ENCODE data around the gene PMEL.
"Not testable (repeated sequence)": the region's sequence is repeated elsewhere in the genome, so short reads cannot be mapped to it uniquely, and the experiment has no call there.

The PMEL gene

GRCh38 chr12:55993230-55993853 is 27.5 kb upstream of the PMEL start:
- H3K27ac ChIP-seq, result no peak overlapping the region
- TF ChIP-seq CTCF (IDR thresholded peaks at IDR 0.05), result no peak
- no peaks in the 10 kb centered on the region for H3K9me3 ChIP-seq (ENCODE audit: control insufficient read depth, low read length)
- no peak overlapping the region for H3K4me2 ChIP-seq (ENCODE audit: low read length)
- no peak overlapping the region for H3K9ac ChIP-seq
- peaks cover 4% of the 10 kb centered on the region for H3K4me1 ChIP-seq
- H3K4me3 ChIP-seq (ENCODE audit: low read depth, low read length), result no peak overlapping the region
- H3K36me3 ChIP-seq (ENCODE audit: control insufficient read depth, insufficient read depth, low read length), result no peaks in the 10 kb centered on the region
- no peak overlapping the region for H2AFZ ChIP-seq
- H3K79me2 ChIP-seq, result peaks cover 8% of the 10 kb centered on the region
- H3K27me3 ChIP-seq (ENCODE audit: control insufficient read depth, insufficient read depth, low read length), result no peaks in the 10 kb centered on the region

GRCh38 chr12:55991110-55991509 is 25.3 kb upstream of the PMEL start:
- Histone ChIP-seq H2AFZ (no peak overlapping the region), H3K27me3 (ENCODE audit: control insufficient read depth, insufficient read depth, low read length) (no peaks in the 10 kb centered on the region), H3K4me3 (ENCODE audit: low read depth, low read length) (no peak overlapping the region), H3K4me1 (no peaks in the 10 kb centered on the region), H3K79me2 (no peaks in the 10 kb centered on the region), H3K4me2 (ENCODE audit: low read length) (no peak overlapping the region), H3K9ac (no peak overlapping the region), H3K36me3 (ENCODE audit: control insufficient read depth, insufficient read depth, low read length) (no peaks in the 10 kb centered on the region), H3K27ac (no peak overlapping the region), H3K9me3 (ENCODE audit: control insufficient read depth, low read length) (no peaks in the 10 kb centered on the region)
- TF ChIP-seq CTCF (IDR thresholded peaks at IDR 0.05), result no peak

GRCh38 chr12:55985976-55986375 is 20.1 kb upstream of the PMEL start:
- H2AFZ ChIP-seq; H3K36me3 ChIP-seq (ENCODE audit: control insufficient read depth, insufficient read depth, low read length); H3K9me3 ChIP-seq (ENCODE audit: control insufficient read depth, low read length); H3K4me3 ChIP-seq (ENCODE audit: low read depth, low read length); H3K9ac ChIP-seq; H3K27me3 ChIP-seq (ENCODE audit: control insufficient read depth, insufficient read depth, low read length); H3K79me2 ChIP-seq; H3K27ac ChIP-seq; H3K4me2 ChIP-seq (ENCODE audit: low read length): not testable (repeated sequence)
- H3K4me1 ChIP-seq, result peaks cover 11% of the 10 kb centered on the region

GRCh38 chr12:55985341-55985740 is 19.5 kb upstream of the PMEL start:
- H3K4me1 ChIP-seq, result peaks cover 11% of the 10 kb centered on the region
- no peaks in the 10 kb centered on the region for H3K36me3 ChIP-seq (ENCODE audit: control insufficient read depth, insufficient read depth, low read length)
- no peak overlapping the region for H2AFZ ChIP-seq
- H3K27me3 ChIP-seq (ENCODE audit: control insufficient read depth, insufficient read depth, low read length), result no peaks in the 10 kb centered on the region
- H3K4me3 ChIP-seq (ENCODE audit: low read depth, low read length), result no peak overlapping the region
- no peak for TF ChIP-seq CTCF (IDR thresholded peaks at IDR 0.05)
- no peak overlapping the region for H3K9ac ChIP-seq
- no peak overlapping the region for H3K27ac ChIP-seq
- H3K9me3 ChIP-seq (ENCODE audit: control insufficient read depth, low read length), result no peaks in the 10 kb centered on the region
- H3K4me2 ChIP-seq (ENCODE audit: low read length), result no peak overlapping the region
- H3K79me2 ChIP-seq, result peaks cover 4% of the 10 kb centered on the region

- no peak overlapping the region for H3K4me2 ChIP-seq (ENCODE audit: low read length)
- H3K27ac ChIP-seq, result no peak overlapping the region
- no peak overlapping the region for H3K4me3 ChIP-seq (ENCODE audit: low read depth, low read length)
- H3K9ac ChIP-seq, result no peak overlapping the region
- no peak for TF ChIP-seq CTCF (IDR thresholded peaks at IDR 0.05)
- no peaks in the 10 kb centered on the region for H3K27me3 ChIP-seq (ENCODE audit: control insufficient read depth, insufficient read depth, low read length)
- no peaks in the 10 kb centered on the region for H3K36me3 ChIP-seq (ENCODE audit: control insufficient read depth, insufficient read depth, low read length)
- H3K4me1 ChIP-seq, result peaks cover 11% of the 10 kb centered on the region
- H3K9me3 ChIP-seq (ENCODE audit: control insufficient read depth, low read length), result no peaks in the 10 kb centered on the region
- H3K79me2 ChIP-seq, result peaks cover 7% of the 10 kb centered on the region
- H2AFZ ChIP-seq, result no peak overlapping the region
Observed at GRCh38 chr12:55984861-55985260, 19.0 kb upstream of the PMEL start.

Measured in parathyroid adenoma (tissue), 2 donors.